ENCODE results near the gene ATP4A.

The ATP4A gene

DNA sequence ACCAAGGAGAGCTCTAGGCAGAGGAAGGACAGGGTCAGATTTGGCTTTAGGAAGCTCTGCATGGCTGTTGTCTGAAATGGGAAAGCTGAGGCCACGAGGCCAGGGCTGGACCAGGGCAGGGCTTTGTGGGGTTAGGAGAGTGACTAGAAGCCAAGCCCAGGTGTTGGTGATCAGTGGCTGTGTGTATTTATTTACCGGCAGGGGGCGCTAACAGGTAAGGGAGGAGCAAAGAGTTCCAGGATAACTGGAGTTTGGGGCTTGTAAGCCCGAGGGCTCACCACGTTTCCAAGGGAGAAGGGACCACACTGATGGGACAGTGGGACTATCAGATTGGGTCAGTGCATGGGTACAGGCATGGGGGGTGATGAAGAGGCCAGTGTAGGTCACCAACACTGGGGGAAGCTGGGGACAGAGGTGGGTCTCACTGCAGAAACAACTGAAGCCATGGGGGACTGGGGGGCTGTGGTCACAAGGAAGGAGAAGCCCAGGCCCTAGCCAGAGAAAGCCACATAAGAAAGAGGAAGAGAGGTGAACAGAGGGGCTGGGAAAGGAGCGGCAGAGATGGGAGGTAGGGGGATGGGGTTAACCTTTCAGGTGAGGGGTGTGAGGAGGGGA, 14.2 kb downstream of the ATP4A start:
- DNase-seq (ENCODE audit: low spot score): peak; percentile 96

DNA sequence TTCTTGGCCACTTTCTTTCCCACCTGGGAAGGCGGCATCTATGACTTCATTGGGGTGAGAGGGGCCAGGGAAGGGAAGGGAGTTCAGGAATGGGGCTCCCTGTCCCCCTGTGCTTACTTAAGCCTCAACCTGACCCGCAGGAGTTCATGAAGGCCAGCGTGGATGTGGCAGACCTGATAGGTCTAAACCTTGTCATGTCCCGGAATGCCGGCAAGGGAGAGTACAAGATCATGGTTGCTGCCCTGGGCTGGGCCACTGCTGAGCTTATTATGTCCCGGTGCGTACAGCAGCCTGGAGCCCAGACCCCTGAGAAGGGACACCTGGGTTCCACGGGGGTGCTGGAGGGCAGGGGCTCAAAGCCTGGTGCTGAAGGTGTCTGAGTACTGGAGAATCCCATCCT, 16.9 kb downstream of the ATP4A start:
- no peak for DNase-seq (ENCODE audit: low spot score)

DNA sequence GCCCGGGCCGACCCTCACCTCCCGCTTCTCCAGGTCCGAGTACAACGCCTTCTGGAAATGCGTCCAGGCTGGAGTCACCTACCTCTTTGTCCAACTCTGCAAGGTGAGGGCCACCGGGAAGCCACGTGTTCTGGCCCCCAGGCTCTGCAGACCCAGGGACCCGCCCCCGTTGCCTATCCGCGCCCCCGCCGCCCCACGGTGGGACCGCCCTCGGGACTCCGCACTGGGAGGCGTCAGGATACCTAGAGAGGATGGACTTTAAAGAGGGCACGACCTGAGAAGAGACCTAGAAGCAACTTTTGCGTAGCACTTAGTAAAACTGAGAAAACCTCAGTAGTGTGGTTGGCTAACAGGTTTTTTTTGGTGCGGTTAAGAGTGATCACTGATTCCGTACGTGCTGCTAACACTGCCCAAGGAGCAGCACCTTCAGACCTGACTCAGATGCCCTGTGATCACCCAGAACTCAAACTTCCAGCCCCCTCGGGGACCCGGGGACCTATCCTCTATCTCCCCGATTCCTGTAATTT, 17.5 kb downstream of the ATP4A start:
- peak; percentile 68 for DNase-seq (ENCODE audit: low spot score)

DNA sequence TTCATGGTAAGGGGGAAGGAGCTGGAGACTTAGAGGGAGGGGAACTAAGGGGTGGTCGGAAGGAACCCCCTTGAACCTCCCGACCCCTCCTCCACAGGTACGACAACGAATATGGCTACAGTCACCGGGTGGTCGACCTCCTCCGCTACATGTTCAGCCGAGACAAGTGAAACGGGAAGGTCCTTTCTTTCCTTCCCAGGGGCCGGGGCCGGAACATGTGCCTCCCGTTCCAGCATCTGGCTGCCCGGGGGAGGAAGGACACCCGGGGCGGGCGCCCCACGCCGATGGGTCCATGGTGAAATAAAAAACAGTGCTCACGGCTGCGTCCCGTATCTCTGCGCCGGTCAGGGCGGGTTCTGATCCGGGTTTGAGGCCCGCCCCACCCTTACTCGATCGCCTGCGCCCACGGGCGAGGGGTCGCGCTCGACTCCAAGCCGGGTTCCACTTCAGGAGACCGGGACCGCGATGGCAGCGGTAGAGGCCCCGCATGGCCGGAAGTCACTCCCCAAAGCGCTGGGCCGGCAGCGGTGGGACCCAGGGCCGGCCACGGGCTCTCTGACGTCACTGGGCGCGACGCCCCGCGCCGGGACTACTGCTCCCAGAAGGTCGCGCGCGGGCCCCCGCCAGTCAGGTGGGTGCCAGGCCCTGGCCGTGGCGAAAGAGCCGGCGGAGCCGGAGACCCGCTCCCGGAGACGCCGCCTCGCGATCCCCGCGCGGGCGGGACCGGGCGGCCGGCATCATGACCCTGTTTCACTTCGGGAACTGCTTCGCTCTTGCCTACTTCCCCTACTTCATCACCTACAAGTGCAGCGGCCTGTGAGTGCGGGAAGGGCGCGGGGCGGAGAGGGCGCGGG, 18.2 kb downstream of the ATP4A start, which contains the start of gene TMEM147:
Gene TMEM147, plus strand, starts transcription at position 626 of the 854 bp plus-strand sequence. Its CDS starts 114 bp downstream, at position 740.
- DNase-seq (ENCODE audit: low spot score): peak; percentile 100

DNA sequence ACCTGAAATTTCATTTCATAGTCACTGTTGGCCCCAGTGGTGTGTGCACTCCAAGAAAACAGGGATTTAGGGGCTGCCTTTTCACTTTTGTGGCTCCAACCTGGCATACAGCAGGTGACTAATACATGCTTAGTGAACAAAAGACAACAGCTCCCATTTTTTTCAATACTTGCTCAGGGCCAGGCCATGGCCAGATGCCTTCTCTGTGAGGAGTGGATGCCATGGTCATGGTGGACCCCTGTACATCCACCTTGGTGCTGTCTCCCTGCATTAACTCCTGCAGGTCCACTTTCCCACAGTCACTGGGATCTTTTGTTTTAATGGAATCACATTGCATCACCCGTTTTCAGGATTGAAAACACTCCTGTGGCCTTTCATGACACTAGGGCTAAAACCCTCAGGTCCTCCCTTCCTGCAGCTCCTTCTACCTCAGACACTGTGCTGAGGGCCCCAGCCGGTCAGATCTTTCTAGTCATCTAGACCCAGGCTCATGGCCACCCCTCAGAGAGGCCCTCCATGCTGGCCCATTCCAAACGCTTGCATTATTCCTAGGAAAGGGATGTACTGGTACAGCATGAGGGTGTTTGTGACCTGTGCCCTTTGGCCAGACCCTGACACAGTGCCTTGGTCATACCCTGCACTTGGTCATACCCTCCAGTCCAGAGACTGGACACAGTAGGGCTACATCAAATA, 19.2 kb downstream of the ATP4A start:
- DNase-seq (ENCODE audit: low spot score): no peak

DNA sequence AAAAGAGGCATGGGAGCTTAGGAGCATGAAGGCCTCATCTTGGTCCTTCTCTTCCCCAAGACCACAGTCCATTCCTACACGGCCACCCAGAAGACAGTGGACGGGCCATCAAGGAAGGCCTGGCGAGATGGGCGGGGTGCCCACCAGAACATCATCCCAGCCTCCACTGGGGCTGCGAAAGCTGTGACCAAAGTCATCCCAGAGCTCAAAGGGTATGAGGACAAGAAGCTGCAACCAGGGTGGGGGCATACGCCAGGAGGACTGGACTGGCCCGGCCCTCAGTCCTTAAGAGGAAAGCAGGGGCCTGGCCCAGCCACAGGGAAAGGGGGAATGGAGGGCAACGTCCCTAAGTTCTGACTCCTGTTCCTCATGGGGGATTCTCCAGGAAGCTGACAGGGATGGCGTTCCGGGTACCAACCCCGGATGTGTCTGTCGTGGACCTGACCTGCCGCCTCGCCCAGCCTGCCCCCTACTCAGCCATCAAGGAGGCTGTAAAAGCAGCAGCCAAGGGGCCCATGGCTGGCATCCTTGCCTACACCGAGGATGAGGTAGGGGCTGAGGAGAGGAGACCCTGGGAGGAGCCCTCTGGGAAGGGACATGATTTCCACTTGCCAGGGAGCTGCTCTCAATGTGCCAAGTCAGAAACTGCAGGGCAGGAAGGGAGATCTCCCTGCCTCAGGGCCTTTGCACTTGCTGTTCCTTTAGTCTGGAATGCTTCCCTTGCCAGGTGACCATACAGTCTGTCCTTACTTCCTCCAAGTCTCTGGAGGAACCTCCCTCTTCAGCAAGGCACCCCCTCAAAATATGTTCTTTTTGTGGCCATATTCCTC, 20.0 kb downstream of the ATP4A start:
- DNase-seq (ENCODE audit: low spot score): no peak

DNA sequence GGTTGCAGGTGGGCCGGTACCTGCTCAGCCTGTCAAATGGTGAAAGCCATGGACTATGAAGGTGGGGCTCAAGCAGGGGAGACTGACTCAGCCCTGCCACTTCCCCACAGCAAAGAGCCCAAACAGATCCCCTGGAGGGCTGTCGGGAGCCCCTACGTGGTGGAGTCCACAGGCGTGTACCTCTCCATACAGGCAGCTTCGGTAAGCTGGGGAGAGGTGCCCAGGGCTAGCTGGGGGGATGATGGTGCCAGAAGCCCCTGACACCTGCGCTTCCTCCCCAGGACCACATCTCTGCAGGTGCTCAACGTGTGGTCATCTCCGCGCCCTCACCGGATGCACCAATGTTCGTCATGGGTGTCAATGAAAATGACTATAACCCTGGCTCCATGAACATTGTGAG, 21.2 kb downstream of the ATP4A start:
- no peak for DNase-seq (ENCODE audit: low spot score)

DNA sequence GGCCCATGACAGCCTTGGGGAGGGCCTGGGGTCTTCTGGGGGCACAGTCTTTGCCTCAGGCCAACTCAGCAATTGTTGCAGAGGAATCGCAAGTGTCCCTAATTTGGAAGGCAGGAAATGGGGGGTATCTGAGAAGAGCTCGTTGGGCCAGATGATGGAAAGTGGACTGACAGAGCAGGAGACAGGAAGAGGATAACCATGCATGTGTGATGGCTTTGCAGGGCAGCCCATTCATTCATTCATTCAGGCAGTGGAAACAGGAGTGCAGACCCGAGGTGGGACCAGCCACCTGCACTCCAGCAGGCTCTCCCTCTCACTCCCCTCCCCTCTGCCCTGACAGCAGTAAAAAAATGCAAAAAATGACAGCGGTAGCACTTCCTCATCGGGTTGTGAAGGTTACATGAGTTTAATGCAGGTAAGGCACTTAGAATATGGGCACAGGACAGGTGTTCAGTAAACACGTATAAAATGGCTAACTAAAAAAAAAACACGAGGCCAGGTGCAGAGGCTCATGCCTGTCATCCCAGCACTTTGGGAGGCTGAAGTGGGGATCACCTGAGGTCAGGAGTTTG, 23.0 kb downstream of the ATP4A start:
- DNase-seq (ENCODE audit: low spot score): no peak

DNA sequence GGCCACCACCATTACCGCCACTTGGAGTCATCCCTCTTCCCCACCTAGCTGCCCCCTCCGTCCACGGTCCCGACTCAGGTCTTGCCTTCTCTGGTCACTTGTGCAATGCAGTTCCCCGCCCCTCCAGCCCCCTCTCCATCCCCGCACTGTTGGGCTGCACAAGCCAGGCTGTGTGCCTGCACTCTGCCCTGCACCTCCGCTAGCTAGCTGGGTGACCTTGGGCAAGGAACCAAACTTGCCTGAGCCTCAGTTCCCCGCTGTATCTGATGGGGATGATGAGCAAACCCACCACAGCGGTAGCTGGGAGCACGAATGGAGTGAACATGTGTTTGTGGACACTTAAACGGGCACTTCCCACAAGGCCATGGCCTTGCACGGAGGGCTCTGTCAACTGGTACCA, 23.6 kb downstream of the ATP4A start:
- DNase-seq (ENCODE audit: low spot score): no peak

DNA sequence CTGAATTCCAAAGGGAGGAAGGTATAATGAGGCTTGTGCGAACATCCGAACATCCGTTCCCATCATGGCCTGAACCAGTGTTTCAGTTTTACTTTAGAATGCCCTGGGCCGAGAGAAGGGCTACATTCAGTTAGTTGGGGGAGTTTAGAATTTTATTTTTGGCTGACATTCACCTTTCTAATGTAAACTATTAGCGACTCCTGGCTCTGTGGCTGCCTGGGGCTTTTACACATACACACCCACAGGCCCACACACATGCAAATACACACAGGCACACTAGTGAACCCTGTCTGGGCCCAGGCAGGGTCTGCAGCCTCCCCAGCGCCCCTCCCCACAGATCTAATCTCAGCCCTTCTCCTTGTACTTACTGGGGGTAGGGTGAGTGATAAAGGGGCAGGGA, 24.1 kb downstream of the ATP4A start:
- no peak for DNase-seq (ENCODE audit: low spot score)

DNA sequence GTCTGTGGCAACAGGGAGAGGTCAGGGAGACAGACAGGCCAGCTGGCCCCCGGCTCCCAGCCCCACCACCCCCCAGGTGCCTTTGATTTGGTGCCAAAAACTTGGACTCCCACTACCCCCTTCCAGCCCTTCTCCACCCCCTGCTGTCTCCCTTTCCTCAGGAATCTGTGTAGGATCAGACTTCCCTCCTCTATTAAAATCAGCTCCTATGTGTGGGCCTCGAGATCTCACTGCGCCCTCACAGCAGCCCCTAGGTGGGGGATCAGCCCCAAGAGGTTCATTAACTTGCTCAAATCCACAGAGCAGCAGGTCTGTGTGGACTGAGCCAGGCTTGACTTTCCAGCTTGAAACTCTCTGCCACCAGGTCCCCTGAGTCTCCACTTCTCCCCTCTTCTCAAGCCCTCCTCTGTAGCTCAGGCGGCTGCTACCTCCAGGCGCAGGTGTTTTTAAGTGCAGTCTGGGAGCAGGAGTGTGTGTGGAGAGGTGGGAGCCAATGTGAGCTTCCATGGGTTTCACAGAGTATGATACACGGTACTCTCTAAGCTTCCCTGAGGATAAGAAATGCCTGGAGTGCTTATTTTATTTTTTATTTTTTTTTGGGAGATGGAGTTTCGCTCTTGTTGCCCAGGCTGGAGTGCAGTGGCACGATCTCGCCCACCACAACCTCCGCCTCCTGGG, 28.5 kb downstream of the ATP4A start:
- DNase-seq (ENCODE audit: low spot score): no peak

DNA sequence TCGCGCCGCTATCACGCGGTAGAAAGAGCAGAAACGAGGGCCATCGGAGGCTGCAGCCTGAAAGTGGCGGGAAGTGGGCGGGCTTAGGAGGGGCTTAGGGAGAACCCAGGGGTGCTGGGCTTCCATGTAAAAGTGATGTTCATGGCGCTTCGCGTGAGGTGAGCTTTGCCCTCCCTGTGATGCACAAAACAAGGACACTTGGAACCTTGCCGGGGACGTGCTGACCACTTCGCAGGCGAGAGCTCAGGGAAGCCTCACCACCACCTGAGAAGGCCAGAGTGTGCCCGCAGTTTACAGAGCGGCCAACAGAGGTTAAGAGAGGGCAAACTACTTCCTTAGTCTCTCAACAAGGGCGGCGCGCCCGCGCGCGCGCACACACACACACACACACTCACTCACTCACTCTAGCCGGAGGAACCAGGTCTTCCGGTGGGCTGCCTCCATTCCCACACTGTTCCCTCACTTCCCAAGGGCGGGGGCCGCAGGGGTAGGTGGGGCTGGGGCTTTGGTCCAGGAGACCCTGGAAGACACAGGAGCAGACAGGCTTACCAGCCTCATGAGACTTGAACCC, 29.6 kb downstream of the ATP4A start:
- no peak for DNase-seq (ENCODE audit: low spot score)

DNA sequence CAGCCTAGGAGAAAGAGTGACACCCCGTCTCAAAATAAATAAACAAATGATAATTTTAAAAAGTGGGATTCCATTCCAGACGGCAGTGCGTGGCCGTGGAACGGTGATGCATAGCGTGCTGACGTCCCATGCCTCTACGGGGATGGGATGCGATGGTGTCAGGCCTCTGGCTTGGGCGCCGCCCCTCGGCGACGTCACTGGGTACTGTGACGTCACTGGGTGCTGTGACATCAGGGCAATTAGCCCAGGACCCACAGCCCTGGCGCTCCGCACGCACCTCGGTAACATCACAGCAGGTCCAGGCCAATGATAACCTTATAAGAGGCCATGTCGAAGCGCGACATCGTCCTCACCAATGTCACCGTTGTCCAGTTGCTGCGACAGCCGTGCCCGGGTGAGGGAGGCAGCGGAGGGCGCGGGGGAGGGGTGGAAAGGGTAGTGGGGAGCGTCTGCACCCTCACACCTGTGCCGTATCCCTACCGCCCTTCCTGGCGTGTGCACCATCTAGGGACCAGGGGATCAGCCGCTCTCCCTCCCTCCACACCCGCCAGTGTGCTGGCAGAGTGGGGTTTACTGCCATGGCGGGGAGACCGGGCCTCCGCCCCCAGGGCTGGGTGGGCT, 30.1 kb downstream of the ATP4A start, which contains the start of gene GAPDHS:
Gene GAPDHS, plus strand, starts transcription at position 256 of the 621 bp plus-strand sequence. Its CDS starts 72 bp downstream, at position 328.
- no peak for DNase-seq (ENCODE audit: low spot score)

DNA sequence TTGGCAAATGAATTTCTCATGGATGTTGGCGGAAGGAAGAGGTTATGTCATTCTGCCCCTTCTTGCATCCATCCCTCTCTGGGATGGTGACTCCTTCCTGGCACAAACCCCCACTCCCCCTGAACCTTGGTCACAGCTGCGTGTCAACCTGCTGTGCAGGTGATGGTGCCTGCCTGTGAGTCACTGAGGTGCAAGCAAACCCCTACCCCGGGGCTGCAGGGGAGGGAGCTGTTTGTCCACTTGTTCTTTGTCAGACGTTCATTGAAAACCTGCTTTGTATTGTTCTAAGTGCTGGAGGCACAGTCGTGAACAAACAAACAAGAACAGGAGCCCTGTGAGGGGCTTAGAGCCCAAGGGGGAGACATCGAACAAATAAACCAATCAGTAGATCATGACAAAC, 32.2 kb downstream of the ATP4A start:
- no peak for DNase-seq (ENCODE audit: low spot score)

DNA sequence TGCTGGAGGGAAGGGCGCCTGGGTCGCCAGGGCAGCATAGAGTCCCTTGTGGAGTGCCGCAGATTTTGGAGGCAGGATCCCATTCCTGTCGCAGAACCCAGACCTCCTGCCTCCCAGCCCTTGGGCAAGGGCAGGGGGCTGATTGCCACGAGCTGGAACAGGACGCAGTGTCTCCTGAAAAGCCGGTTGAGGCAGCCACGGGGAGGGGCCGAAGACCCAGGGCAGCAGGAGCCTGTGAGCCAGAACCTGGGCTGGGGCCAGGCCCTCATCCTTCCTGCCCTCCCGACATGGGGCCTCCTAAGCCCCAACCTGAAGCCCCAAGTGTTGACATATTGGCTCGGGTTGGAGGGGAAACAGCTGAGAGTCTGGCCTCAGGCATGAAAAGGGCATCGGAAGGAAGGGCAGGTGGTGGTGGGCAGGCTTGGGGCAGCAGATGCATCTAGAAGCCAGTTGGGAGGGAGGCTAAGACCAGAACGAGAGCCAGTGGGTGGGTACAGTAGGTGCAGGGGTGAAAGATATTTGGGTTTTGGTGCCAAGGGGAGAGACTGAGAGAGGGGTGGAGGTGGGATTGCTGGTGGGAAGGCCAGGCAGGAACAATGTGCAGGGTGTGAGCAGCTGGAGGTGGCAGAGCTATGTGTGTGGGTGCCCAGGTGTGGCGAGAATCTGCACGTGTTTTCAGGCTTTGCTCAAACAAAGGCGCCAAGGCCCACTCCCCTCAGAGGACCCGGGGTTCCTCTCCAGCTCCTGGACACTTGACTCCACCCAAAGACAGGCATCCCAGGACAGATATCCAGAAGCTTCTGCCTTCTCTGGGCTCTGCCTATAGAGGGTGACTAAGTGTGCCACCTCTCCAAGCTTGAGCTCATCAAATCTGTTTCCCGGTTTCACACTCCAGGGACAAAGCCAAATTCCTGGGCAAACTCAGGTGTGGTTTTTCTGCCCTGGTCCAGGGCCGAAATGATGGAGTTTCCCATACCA, 33.9 kb downstream of the ATP4A start:
- no peak for DNase-seq (ENCODE audit: low spot score)

DNA sequence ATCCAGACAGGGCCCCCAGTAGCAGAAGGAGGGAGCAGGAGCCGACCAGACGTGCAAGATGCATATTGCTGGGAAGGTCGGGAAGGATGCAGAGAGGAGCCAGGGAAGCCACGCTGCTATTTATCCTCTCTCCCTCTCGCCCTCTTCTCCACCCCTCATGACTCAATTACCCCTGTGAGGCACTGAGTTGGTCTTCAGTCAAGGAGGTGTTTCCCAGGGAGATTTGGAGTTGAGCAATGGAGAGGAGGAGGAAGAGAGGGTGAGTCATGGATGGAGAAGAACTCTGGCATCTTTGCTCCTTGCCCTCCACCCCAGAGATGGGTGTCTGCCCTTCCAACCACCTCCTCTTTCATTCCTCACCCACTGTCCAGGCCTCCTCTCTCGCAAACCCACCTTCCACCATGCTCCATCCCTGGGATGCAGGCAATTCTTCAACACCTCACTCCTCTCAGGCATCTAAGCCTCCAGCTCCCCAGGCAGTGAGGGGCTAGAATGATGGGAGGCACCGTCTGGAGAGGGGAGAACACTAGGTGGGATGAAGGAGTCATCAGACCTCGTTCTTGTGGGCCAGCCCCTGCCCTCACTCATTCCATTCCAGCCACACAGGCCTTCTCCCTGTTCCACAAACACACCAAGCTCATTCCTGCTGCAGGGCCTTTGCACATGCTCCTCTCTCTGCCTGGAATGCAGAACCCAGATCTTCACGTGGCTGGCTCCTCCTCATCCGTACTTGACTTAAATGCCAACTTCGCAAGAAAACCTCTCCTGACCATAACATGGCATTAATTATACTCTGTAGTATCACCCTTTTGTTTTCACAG, 35.0 kb downstream of the ATP4A start, which contains the start of gene SBSN:
Gene SBSN, minus strand, starts transcription at position 94 of the 821 bp plus-strand sequence. Its CDS starts 30 bp downstream, at position 64.
- no peak for DNase-seq (ENCODE audit: low spot score)

DNA sequence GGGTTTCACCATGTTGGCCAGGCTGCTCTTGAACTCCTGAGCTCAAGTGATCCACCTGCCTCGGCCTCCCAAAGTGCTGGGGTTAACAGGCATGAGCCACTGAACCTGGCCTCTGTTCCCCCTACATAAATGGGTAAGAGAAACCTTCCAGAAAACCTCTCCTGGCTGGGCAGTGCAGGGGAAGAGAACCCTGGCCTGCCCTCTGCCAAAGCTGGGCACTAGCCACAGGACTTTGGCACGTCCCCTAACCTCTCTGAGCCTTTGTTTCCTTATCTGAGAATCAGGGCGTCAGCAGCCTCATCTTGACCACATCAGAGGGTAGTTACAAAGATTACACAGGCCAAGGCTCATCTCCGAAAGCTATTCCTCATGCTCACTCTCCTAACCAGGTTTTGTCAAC, 37.6 kb downstream of the ATP4A start:
- no peak for DNase-seq (ENCODE audit: low spot score)
